GM20431 (cell line): ENCODE data around the gene LMNTD2.
"Not testable (repeated sequence)": the region's sequence is repeated elsewhere in the genome, so short reads cannot be mapped to it uniquely, and the experiment has no call there.

Experiments used
- in situ Hi-C: fragments of 300-500 bp; cut with MseI, MboI; formaldehyde crosslinking; loops from one replicate; pipeline ENCODE4 v1.15.0; 2020; ENCODE audit warnings: low sequenced_read_pairs; ENCODE audit not compliant: unreplicated experiment

Gene LMNTD2

GRCh38 chr11:589798-590197, 29.3 kb upstream of the LMNTD2 start:
- in situ Hi-C loops, result no loop called here

GRCh38 chr11:587978-588380, 27.4 kb upstream of the LMNTD2 start:
- in situ Hi-C loops, result no loop called here

- in situ Hi-C loops, result no loop called here
These were observed 27.0 kb upstream of the LMNTD2 start for GRCh38 chr11:587546-587945.

GRCh38 chr11:586376-587316, 26.1 kb upstream of the LMNTD2 start:
- in situ Hi-C loops, result no loop called here

DNA sequence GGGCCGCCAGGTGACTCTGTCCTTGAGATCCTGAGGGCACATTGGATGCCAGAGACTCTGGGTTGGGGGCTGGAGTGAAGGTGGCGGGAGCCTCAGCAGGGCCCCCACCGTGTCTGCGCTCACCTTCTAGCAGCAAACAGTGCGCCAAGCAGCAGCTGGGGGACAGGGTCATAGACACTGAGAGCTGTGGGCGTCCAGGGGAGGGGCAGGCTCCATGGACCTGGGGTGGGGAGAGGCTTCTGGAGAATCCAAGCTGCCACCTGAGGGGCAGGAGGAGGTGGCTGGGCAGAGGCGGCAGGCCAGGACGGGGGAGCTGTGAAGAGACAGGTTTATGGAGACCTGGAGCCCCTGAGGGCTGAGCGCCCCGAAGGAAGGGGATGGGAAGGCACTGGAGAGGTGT, 23.7 kb upstream of the LMNTD2 start:
- in situ Hi-C loops, result no loop called here

GRCh38 chr11:581752-582151, 21.2 kb upstream of the LMNTD2 start:
- in situ Hi-C loops, result no loop called here

DNA sequence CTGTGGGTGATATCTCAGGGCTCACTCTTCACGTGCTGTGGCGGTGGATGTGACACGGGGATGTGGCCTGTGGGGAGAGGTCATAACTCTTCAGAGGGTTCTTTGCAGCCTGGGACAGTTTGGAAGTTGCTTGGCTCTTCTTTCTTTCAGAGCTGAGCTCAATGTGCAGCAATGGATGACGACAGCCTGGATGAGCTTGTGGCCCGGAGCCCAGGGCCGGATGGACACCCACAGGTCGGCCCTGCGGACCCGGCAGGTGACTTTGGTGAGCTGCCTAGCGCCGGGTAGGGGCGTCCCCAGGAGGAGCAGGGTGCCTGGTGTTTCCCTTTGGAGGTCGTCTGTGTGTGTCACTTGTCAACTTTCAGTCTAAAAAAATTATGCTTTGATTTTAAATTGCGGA, 20.8 kb upstream of the LMNTD2 start:
- in situ Hi-C loops, result no loop called here

- in situ Hi-C loops, result no loop called here
These were observed 19.5 kb upstream of the LMNTD2 start for GRCh38 chr11:579830-580601.

- in situ Hi-C loops, result no loop called here
These were observed 17.9 kb upstream of the LMNTD2 start for GRCh38 chr11:578276-579035.

DNA sequence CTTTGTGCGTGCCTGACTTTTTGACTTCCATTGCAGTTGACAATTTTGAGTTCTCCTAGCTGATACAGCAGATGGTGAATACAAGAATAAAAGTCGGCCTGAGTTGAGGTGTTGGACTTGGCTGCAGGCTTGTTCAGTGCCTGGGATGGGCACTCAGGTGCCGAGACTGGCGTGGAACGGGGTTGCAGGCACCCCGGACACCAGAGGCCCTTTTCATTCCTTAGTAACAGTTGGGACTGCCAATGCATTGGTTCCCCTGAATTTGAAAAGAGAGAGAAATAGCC, 17.0 kb upstream of the LMNTD2 start:
- in situ Hi-C loops, result no loop called here

GRCh38 chr11:576811-577610, 16.5 kb upstream of the LMNTD2 start:
- in situ Hi-C loops, result no loop called here

DNA sequence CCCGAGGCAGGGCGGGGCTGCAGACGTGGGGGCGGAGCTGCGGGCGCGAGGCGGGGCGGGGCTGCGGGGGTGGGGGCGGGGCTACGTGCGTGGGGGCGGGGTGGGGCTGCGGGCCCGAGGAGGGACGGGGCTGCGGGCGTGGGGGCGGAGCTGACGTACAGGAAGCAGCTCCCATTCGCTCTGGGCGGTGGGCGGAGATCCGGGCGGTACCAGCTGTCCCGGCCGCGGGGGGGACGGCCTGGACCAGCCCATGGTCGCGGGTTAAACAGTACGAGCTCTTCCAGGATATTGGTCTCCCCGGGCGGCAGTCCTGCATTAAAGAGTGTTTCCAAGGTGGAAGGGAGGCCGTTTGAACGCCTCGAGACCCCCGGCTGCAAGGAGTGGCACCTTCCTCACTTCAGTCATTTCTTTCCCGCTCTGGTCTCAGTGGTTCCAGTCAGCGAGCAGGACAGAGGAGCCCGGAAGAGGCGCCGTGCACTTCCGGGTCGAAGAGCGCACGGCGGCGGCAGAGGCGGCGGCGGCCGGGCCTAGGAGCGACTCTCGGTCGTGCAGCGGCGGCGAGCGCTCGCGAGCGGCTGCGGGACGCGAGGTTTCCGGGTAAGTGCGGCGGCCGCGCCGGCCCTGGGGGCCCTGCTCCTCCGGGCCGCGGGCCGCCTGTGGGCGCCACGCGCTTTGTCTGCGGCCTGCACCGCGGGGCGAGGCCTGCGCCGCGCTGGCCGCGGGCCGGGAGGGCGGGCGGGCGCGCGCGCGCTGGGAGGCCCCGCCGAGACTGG, 15.6 kb upstream of the LMNTD2 start, which contains the start of gene PHRF1:
PHRF1 (plus strand) TSS at position 475 of the 773 bp plus-strand sequence. CDS start 5,043 bp downstream, outside the sequence.
- in situ Hi-C loops, result no loop called here

GRCh38 chr11:575313-575995, 14.9 kb upstream of the LMNTD2 start:
- in situ Hi-C loops, result no loop called here

DNA sequence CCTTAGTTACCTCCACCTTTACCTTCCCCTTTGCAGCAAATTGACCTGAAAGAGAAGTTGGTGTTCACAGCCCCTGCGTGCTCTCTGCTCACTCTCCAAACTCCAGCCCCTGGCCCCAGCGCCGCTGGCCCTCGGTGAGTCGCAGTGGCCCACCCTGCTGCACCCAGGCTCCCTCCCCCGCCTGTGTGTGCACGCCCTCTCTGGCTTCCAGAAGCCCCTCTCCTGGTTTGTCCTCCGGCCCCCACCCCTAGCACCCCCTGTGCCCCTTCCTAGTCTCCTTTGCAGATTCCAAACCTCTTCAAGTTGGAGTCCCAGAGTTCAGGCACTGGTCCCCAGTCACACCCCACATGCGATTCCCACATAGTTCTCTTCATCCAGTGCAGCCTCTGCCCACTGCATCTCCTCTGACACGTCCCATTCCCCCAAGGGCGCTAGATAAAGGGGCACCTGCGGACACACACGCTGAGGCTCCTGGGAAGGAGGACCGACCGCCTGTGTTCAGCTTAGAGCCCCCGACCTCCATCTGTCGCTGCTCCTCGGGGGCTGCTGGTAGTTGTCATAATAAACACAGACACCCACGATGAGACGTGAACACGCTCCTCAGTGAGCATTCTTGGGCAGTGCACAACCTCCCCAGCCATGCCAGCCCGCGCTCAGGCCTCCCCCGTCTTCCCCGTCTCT, 14.2 kb upstream of the LMNTD2 start:
- in situ Hi-C loops, result no loop called here

DNA sequence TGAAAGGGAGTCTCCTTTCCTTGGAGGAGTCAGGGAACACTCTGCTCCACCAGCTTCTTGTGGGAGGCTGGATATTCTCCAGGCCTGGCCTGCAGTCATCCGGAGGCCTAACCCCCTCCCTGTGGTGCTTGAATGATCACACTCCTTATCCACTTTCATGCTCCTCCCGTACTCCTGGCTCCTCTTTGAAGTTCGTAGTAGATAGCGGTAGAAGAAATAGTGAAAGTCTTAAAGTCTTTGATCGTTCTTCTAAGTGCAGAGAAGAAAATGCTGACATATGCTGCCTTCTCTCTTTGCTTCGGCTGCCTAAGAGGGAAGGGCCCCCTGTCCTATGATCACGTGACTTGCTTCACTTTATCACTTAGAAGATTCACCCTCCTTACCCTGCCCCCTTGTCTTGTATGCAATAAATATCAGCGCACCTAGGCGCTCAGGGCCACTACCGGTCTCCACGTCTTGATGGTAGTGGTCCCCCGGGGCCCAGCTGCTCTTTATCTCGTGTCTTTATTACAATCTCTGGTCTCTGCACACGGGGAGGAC, 13.6 kb upstream of the LMNTD2 start:
- in situ Hi-C loops, result not testable (repeated sequence)

GRCh38 chr11:573146-573759, 12.7 kb upstream of the LMNTD2 start:
- in situ Hi-C loops, result no loop called here

DNA sequence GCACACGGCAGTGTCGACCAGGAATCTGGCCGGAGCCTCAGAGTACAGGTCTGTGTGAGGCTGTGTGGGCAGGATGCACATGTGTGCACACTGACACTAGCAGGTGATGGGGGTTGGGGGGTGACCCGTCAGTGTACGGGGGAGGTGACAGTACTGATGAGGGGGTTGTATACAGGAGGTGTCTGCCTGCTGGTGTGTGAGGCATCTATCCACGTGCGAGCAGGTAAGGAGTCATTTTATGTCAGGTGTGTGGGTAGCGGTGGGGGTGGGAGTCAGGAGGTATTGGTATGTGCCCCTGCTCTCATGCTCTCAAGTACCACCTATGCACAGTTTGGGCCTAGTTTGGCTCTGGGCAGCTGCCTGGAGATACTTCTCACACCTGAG, 11.3 kb upstream of the LMNTD2 start:
- in situ Hi-C loops, result no loop called here
